ENCODE data around the gene SLX9.

- no peak for TF ChIP-seq CTCF (IDR thresholded peaks at IDR 0.05)
- no peak for TF ChIP-seq POLR2A (IDR thresholded peaks at IDR 0.05)
These were observed 16.7 kb downstream of the SLX9 start for GRCh38 chr21:44956356-44957046.

Measured in uterus (tissue), 2 donors.